HepG2 (cell line): ENCODE results near the gene PNPLA3. TPM values are rescaled to one million over a fixed set of nuclear protein-coding genes. Genes with fewer than 3 reads are reported as not detected.
A peak's percentile ranks its signal among the peaks of the same experiment; 100 is the strongest.

ENCODE experiments used
- ADNP ChIP-seq: sonication (generic); formaldehyde crosslinking; IDR thresholded peaks from 2 replicates; pipeline ENCODE4 v1.4.0; 2020; ENCODE audit warnings: missing genetic modification reagents
- ATF6 ChIP-seq: sonication (generic); formaldehyde crosslinking; conservative IDR thresholded peaks from 2 replicates; pipeline ENCODE4 v1.4.0; 2020; ENCODE audit warnings: missing genetic modification reagents
- DMAP1 ChIP-seq: IDR thresholded peaks from 2 replicates; pipeline ENCODE4 v1.6.1; 2016
- EP300 ChIP-seq, 3 experiments: sonication (generic) in 1 of 3; formaldehyde crosslinking in 1 of 3; IDR thresholded peaks; 2 replicates each; pipeline versions ENCODE4 v1.5.1 to v1.6.1; 2011 to 2020; ENCODE audit warnings: low read depth in 2 of 3, low read length in 2 of 3, borderline replicate concordance in 1 of 3, improper control_type of control experiment in 1 of 3, mild to moderate bottlenecking in 1 of 3, missing genetic modification reagents in 1 of 3, moderate library complexity in 1 of 3
- KMT2A ChIP-seq: sonication (generic); formaldehyde crosslinking; IDR thresholded peaks from 2 replicates; pipeline ENCODE4 v1.4.0; 2020; ENCODE audit warnings: missing genetic modification reagents
- NAIF1 ChIP-seq: sonication (generic); formaldehyde crosslinking; IDR thresholded peaks from 2 replicates; pipeline ENCODE4 v1.5.0; 2020; ENCODE audit warnings: mild to moderate bottlenecking, missing genetic modification reagents, borderline replicate concordance
- NFE2L2 ChIP-seq: fragments of 150-350 bp; IDR thresholded peaks from 2 replicates; pipeline ENCODE4 v1.6.1; 2014; ENCODE audit warnings: low read length
- PHF5A ChIP-seq: IDR thresholded peaks from one replicate; pipeline ENCODE4 v1.6.1; 2018; ENCODE audit warnings: low read depth, missing genetic modification reagents; ENCODE audit not compliant: unreplicated experiment
- SMAD9 ChIP-seq: sonication (generic); formaldehyde crosslinking; IDR thresholded peaks from 2 replicates; pipeline ENCODE4 v1.5.1; 2020; ENCODE audit warnings: mild to moderate bottlenecking, missing genetic modification reagents
- SP140L ChIP-seq: sonication (generic); formaldehyde crosslinking; IDR thresholded peaks from 2 replicates; pipeline ENCODE4 v1.4.0; 2020; ENCODE audit warnings: missing genetic modification reagents, borderline replicate concordance
- SRF ChIP-seq: IDR thresholded peaks from 2 replicates; pipeline ENCODE4 v1.6.1; 2011; ENCODE audit warnings: mild to moderate bottlenecking, low read depth, low read length, moderate library complexity
- ZBTB10 ChIP-seq: sonication (generic); formaldehyde crosslinking; IDR thresholded peaks from 2 replicates; pipeline ENCODE4 v1.4.0; 2020; ENCODE audit warnings: missing genetic modification reagents, borderline replicate concordance
- ZNF878 ChIP-seq: sonication (generic); formaldehyde crosslinking; IDR thresholded peaks from 2 replicates; pipeline ENCODE4 v1.8.1; 2023; ENCODE audit warnings: mild to moderate bottlenecking, missing genetic modification reagents, moderate library complexity
- polyA plus RNA-seq, 8 experiments: library from polyadenylated mRNA; depleted of rRNA in 3 of 8; stranded (reverse) in 7 of 8; unstranded in 1 of 8; fragments of >200 nt; fragmentation: Illumina TruSeq in 4 of 8; extraction: Trizol in 4 of 8; gene quantifications; 2 replicates each; pipeline versions ENCODE4 v1.2.1 to v1.2.3, GENCODE V29; 2011 to 2016; ENCODE audit warnings: low read depth in 4 of 8, missing spikeins in 1 of 8, mixed read lengths in 1 of 8; ENCODE audit not compliant: insufficient read depth in 1 of 8
- total RNA-seq, 5 experiments: library from RNA; depleted of rRNA; stranded (reverse); fragments of >200 nt; fragmentation: Illumina TruSeq; extraction: Trizol; gene quantifications; 2 replicates each; pipeline ENCODE4 v1.2.3, GENCODE V29; 2016; ENCODE audit warnings: low read depth in 1 of 5
- TF ChIP-seq, protein P1 (sequence below): IDR thresholded peaks from 2 replicates; pipeline ENCODE4 v1.6.1; 2016; ENCODE audit warnings: control low read depth
- TF ChIP-seq, protein P2 (sequence below): sonication (generic); formaldehyde crosslinking; IDR thresholded peaks from 2 replicates; pipeline ENCODE4 v1.4.0; 2020; ENCODE audit warnings: missing genetic modification reagents, mild to moderate bottlenecking, borderline replicate concordance

PNPLA3 gene
- total and polyA plus RNA-seq, 2 of the 13 experiments (the other 11 are each of a cell fraction or from before 2014, with no cell fraction given): 16.9 to 19.8 TPM

DNA sequence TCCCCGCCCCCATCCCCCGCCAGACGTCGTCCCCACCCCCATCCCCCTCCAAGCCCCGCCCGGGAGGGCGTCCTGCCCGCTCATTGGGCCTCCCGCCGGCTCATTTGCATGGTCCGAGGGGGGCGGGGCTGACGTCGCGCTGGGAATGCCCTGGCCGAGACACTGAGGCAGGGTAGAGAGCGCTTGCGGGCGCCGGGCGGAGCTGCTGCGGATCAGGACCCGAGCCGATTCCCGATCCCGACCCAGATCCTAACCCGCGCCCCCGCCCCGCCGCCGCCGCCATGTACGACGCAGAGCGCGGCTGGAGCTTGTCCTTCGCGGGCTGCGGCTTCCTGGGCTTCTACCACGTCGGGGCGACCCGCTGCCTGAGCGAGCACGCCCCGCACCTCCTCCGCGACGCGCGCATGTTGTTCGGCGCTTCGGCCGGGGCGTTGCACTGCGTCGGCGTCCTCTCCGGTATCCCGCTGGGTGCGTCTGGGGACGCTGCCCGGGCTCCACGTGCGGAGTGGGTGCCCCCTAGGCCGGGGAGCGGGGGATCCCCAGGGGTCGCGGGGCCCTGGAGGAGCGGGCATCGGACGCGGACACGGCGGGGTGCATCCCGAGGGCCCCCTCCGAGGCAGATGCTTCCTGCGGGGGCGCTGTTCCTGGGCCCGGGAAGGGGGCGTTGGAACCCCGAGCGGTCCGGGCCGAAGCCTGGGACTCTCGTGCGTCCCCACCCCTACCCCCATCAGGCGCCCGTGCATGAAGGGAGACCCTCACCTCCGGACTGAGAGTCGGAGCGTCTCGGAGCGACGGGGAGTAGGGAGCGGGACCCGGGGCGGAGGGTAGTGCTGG is at the start of gene PNPLA3 (continued):
- TF ChIP-seq, protein P1, sequence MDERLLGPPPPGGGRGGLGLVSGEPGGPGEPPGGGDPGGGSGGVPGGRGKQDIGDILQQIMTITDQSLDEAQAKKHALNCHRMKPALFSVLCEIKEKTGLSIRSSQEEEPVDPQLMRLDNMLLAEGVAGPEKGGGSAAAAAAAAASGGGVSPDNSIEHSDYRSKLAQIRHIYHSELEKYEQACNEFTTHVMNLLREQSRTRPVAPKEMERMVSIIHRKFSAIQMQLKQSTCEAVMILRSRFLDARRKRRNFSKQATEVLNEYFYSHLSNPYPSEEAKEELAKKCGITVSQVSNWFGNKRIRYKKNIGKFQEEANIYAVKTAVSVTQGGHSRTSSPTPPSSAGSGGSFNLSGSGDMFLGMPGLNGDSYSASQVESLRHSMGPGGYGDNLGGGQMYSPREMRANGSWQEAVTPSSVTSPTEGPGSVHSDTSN (CRISPR knock-in tag): no peak
- no peak for TF ChIP-seq ADNP
- no peak for TF ChIP-seq ZNF878
- no peak; the same call in none of the 2 replicates for TF ChIP-seq KMT2A (CRISPR knock-in tag)
- no peak for TF ChIP-seq ATF6 (CRISPR knock-in tag)
- TF ChIP-seq SMAD9 (CRISPR knock-in tag): peak; percentile 68; the same call in 1 of the 2 replicates
- no peak for TF ChIP-seq PHF5A
- TF ChIP-seq ZBTB10 (CRISPR knock-in tag): peak; percentile 87; the same call in 1 of the 2 replicates
- TF ChIP-seq NFE2L2: no peak
- TF ChIP-seq DMAP1 (CRISPR knock-in tag): peak; percentile 53; the same call in 1 of the 2 replicates
- TF ChIP-seq, protein P2, sequence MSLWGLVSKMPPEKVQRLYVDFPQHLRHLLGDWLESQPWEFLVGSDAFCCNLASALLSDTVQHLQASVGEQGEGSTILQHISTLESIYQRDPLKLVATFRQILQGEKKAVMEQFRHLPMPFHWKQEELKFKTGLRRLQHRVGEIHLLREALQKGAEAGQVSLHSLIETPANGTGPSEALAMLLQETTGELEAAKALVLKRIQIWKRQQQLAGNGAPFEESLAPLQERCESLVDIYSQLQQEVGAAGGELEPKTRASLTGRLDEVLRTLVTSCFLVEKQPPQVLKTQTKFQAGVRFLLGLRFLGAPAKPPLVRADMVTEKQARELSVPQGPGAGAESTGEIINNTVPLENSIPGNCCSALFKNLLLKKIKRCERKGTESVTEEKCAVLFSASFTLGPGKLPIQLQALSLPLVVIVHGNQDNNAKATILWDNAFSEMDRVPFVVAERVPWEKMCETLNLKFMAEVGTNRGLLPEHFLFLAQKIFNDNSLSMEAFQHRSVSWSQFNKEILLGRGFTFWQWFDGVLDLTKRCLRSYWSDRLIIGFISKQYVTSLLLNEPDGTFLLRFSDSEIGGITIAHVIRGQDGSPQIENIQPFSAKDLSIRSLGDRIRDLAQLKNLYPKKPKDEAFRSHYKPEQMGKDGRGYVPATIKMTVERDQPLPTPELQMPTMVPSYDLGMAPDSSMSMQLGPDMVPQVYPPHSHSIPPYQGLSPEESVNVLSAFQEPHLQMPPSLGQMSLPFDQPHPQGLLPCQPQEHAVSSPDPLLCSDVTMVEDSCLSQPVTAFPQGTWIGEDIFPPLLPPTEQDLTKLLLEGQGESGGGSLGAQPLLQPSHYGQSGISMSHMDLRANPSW (CRISPR knock-in tag): no peak
- no peak for TF ChIP-seq SRF
- TF ChIP-seq SP140L (CRISPR knock-in tag): no peak
- TF ChIP-seq NAIF1 (CRISPR knock-in tag): peak; percentile 28; the same call in 1 of the 2 replicates
- TF ChIP-seq EP300 (IDR thresholded peaks at IDR 0.05; ENCODE audit: low read depth in 2 of 2, low read length in 2 of 2): no peak
- TF ChIP-seq EP300 (CRISPR knock-in tag; IDR thresholded peaks at IDR 0.05; ENCODE audit: borderline replicate concordance): no peak
